Measurements from ENCODE around the gene LRRTM4. TPM values are rescaled to one million over a fixed set of nuclear protein-coding genes. Genes with fewer than 3 reads are reported as not detected.
A peak's percentile ranks its signal among the peaks of the same experiment; 100 is the strongest.
"Not testable (repeated sequence)": the region's sequence is repeated elsewhere in the genome, so short reads cannot be mapped to it uniquely, and the experiment has no call there.

LRRTM4 gene
- total and polyA plus RNA-seq, 2 donors from 2014 or later: 0.19 TPM; not detected in 1

- Histone ChIP-seq H3K4me1 (ENCODE audit: control insufficient read depth in 2 of 3, insufficient read depth in 2 of 3, low read depth in 1 of 3, low read length in 3 of 3) (no peaks in the 10 kb centered on the region), H3K9ac (ENCODE audit: low read length in 3 of 3) (no peak overlapping the region), H3K27me3 (ENCODE audit: control insufficient read depth, insufficient read depth, low read length) (no peaks in the 10 kb centered on the region), H3K27ac (ENCODE audit: low read depth in 2 of 2, low read length in 2 of 2) (no peak overlapping the region), H3K9me3 (ENCODE audit: control insufficient read depth in 2 of 3, insufficient read depth in 1 of 3, low read length in 3 of 3) (no peaks in the 10 kb centered on the region), H3K4me3 (ENCODE audit: low read length in 3 of 3) (no peak overlapping the region), H3K36me3 (ENCODE audit: control insufficient read depth in 2 of 3, insufficient read depth in 3 of 3, low read length in 3 of 3) (no peaks in the 10 kb centered on the region)
- intact Hi-C loops (cut with DNase I): no loop called here
- no peak for TF ChIP-seq CTCF (IDR thresholded peaks at IDR 0.05; ENCODE audit: borderline replicate concordance, extremely low read depth, insufficient read depth)
- FAIRE-seq (no peak), DNase-seq (no peak)
Observed at GRCh38 chr2:76711490-76711889, 810.7 kb downstream of the LRRTM4 start.

DNA sequence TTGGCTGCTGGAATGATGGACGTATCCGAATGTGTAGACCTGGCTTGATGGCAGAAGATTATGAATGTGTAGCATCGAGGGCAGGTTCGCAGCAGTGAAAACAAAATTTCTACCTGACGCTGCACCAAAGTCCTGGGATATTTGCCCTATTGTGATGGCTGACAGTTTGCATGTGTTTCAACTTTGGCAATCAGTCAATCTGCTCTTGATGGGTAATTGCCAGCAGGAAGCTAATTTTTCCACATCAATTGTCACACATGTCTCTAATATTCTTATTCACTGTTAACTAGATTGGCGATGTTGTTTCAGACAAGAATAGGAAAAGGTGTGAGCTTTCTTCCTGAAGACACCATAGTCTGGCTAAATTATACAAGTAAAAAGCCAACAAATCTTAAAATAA, 821.3 kb downstream of the LRRTM4 start:
- FAIRE-seq (no peak), DNase-seq (no peak)
- intact Hi-C loops (cut with DNase I): no loop called here
- Histone ChIP-seq H3K9ac (ENCODE audit: low read length in 3 of 3) (no peak overlapping the region), H3K36me3 (ENCODE audit: control insufficient read depth in 2 of 3, insufficient read depth in 3 of 3, low read length in 3 of 3) (no peaks in the 10 kb centered on the region), H3K4me1 (ENCODE audit: control insufficient read depth in 2 of 3, insufficient read depth in 2 of 3, low read depth in 1 of 3, low read length in 3 of 3) (no peaks in the 10 kb centered on the region), H3K27me3 (ENCODE audit: control insufficient read depth, insufficient read depth, low read length) (no peaks in the 10 kb centered on the region), H3K9me3 (ENCODE audit: control insufficient read depth in 2 of 3, insufficient read depth in 1 of 3, low read length in 3 of 3) (no peaks in the 10 kb centered on the region), H3K27ac (ENCODE audit: low read depth in 2 of 2, low read length in 2 of 2) (no peak overlapping the region), H3K4me3 (ENCODE audit: low read length in 3 of 3) (no peak overlapping the region)
- TF ChIP-seq CTCF (IDR thresholded peaks at IDR 0.05; ENCODE audit: borderline replicate concordance, extremely low read depth, insufficient read depth): no peak

DNA sequence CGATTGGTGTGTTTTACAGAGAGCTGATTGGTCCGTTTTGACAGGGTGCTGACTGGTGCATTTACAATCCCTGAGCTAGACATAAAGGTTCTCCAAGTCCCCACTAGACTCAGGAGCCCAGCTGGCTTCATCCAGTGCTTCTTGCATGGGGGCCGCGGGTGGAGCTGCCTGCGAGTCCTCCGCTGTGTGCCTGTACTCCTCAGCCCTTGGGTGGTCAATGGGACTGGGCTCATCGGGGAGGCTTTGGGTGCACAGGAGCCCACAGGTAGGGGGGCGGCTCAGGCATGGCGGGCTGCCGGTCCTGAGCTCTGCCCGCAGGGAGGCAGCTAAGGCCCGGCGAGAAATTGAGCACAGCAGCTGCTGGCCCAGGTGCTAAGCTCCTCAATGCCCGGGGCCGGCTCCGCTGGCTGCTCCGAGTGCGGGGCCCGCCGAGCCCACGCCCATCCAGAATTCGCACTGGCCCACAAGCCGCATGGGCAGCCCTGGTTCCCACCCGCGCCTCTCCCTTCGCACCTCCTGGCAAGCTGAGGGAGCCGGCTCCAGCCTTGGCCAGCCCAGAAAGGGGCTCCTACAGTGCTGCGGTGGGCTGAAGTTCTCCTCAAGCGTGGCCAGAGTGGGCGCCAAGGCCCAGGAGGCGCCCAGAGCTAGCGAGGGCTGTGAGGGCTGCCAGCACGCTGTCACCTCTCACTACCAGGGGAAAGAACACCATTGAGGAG, 824.0 kb downstream of the LRRTM4 start:
- FAIRE-seq; intact Hi-C loops (cut with DNase I); H3K4me1 ChIP-seq (ENCODE audit: control insufficient read depth in 2 of 3, insufficient read depth in 2 of 3, low read depth in 1 of 3, low read length in 3 of 3); H3K9ac ChIP-seq (ENCODE audit: low read length in 3 of 3); H3K27me3 ChIP-seq (ENCODE audit: control insufficient read depth, insufficient read depth, low read length); H3K36me3 ChIP-seq (ENCODE audit: control insufficient read depth in 2 of 3, insufficient read depth in 3 of 3, low read length in 3 of 3); H3K4me3 ChIP-seq (ENCODE audit: low read length in 3 of 3); H3K9me3 ChIP-seq (ENCODE audit: control insufficient read depth in 2 of 3, insufficient read depth in 1 of 3, low read length in 3 of 3); H3K27ac ChIP-seq (ENCODE audit: low read depth in 2 of 2, low read length in 2 of 2): not testable (repeated sequence)
- peak in 1 of 5 donors; percentile 57 for DNase-seq
